Activated CD8-positive, alpha-beta memory T cell treated with anti-CD3 and anti-CD28 coated beads, Interleukin-2, amount 50 U/mL, for 48 hours (primary cell): Measurements from ENCODE around the gene IL12RB1.

Experiments used
- DNase-seq: peaks from one replicate; pipeline ENCODE4 v3.0.0-alpha.2; 2020

The IL12RB1 gene

DNA sequence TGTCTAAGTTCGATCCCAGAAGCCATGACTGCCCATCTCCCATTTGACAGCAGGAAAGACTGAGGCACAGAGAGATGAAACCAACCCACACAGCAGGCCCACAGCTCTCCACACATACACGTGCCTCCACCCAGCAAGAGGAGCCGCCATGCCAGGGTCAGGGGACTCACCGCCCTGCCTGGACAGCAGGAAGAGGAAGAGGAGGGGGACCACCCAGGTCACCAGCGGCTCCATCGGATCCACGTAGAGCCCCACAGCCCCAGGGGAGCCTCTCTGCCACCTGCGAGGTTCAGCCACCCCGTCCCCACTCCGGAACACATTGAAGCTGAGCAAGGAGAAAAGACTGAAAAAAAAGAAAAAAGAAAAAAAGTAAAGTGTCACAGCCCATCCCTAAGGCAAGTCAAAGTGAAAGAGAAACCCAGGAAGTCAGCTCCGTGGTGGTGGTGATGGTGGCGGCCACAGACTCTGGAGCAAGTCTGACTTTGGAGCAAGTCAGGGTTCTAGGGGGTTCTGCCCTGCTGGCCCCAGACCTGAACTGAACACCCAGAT, at the start of gene IL12RB1:
Gene IL12RB1, minus strand, starts transcription at position 345 of the 549 bp plus-strand sequence. Its CDS starts 111 bp downstream, at position 234.
- DNase-seq: peak; percentile 75

DNA sequence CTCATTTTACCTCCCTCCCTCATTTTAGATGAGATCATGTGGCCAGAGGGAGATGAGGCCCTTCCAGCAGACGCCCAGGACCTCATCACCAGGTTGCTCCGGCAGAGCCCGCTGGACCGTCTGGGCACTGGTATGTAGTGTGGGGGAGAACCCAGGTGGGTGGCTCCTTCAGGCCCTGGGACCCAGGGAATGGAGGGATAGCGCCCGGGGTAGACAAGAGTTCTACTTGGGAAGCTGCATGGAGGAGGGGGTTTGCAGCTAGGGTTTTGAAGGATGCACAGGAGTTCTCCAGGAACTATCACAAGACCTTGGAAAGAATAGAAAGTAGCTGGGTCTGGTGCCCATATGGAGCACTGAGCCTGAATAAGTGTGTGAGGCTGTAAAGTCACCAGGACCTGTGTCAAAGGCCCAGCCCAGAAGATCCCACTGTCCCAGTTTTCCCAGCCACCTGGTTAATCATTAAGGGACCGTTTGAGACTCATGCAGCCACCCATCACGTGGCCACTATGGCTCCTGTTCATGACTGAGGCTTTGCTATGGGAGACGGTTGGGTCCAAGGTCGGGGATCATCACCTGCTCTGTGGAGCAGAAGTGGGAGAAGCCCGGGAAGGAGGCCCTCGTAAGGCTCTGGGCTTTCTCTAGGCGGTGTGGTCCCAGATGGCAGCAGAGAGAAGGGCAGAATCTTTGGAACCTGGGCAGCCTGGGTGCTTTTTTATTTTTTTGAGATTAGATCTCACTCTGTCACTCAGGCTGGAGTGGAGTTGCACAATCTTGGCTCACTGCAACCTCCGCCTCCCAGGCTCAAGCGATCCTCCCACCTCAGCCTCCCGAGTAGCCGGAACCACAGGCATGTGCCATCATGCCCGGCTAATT, 49.2 kb upstream of the IL12RB1 start:
- DNase-seq: no peak

DNA sequence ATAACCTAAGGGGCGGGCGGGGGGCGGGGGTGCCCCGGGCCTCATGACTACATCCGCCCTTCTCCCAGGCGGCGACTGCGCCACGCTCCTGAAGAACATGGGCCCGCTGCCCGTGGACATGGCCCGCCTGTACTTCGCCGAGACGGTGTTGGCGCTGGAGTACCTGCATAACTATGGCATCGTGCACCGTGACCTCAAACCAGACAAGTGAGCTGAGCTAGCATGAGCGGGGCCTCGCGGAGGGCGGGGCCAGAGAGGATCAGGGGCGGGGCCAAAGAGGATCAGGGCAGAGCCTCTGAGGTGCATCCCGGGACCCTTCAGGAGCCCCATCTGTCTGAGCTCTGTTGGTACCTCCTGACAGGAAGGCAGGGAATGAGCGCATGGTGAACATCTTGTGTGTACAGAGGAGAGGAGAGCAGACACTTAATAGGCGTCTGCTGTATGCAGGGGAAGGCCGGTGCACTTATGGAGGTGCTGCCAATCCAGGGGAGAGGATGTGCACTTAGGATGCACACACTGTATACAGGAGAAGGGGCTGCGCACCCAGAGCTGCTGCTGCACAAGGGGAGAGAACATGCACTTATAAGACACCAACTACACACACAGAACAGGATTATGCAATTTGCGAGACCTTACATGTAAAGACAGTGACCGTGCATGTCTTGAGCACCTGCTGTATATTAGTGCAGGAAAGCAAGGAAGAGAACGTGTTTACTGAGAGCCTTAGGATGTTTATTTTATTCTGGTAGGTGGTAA, 45.3 kb upstream of the IL12RB1 start:
- DNase-seq: no peak

DNA sequence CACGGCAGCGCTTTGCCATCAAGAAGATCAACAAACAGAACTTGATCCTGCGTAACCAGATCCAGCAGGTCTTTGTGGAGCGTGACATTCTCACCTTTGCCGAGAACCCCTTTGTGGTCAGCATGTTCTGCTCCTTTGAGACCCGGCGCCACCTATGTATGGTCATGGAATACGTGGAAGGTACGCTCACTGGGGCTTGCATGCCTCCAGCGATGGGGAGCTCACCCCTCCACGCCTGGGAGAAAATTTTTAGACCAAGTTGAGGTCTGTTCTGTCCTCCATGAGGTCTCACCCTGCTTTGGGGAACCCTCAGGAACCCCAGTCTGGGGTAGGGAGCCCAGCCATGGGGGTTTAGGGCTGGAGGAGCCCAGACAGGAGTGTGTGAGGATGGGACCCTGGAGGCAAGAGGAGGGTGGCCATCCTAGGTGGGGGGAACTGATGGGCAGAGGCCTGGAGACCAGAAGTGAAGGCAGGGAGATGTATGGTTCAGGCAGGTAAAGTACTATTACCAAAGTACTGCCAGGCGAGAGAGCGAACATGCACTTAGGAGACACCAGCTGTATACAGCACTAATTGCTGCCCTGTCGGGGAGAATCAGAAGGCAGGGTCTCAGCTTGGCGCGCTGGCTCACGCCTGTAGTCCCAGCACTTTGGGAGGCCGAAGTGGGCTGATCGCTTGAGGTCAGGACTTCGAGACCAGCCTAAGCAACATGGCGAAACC, 43.9 kb upstream of the IL12RB1 start:
- no peak for DNase-seq

DNA sequence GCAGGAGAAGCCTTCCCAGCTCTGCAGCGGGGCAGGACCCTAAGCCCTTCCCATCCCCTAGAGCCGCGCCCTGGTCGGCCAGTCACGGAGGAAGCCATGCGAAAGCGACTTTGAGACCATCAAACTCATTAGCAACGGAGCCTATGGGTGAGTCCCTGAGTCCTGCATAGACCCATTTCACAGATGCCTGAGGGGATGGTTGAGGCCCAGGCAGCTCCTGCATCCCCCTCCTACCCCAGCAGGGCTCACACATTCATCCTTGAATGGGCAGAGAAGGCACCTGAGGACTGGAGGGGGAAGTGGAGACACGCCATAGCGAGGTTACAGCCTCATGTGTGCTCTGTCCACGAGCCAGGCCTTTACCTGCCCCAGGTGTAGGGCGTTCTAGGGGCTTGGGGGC, 42.1 kb upstream of the IL12RB1 start:
- no peak for DNase-seq

DNA sequence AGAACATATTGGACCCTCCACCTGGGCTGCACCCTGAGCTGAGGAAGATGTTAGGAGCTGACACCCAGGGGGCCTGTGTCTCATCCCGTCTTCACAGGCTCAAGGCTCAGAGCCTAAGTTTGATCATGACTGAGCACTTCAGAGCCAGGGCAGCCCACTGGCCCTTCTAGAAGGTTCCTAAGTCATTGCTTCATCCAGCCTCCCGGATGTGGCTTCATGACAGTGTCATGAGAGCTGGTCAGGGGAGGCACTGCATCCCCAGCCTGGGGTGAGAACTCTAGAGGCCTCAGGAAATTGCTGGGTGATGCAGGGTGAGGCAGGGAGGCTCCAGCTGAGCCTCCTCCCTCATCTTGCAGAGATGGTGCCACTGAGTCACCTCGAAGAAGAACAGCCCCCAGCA, 41.3 kb upstream of the IL12RB1 start:
- no peak for DNase-seq

DNA sequence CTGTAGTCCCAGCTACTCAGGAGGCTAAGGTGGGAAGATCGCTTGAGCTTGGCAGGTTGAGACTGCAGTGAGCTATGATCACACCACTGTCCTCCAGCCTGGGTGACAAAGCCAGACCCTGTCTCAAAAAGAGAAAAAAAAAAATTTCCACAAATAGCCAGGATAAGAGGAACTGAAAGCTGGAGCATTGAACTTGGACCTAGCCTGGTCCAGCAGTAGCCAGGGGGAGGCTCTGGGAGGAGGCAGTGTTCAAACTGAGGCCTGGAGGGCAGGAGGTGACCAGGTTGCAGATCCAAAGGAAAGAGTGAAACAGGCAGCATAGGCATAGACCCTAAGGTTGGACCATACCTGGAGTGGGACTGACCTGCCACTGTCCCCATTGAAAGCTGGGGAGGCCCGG, 39.4 kb upstream of the IL12RB1 start:
- no peak for DNase-seq

DNA sequence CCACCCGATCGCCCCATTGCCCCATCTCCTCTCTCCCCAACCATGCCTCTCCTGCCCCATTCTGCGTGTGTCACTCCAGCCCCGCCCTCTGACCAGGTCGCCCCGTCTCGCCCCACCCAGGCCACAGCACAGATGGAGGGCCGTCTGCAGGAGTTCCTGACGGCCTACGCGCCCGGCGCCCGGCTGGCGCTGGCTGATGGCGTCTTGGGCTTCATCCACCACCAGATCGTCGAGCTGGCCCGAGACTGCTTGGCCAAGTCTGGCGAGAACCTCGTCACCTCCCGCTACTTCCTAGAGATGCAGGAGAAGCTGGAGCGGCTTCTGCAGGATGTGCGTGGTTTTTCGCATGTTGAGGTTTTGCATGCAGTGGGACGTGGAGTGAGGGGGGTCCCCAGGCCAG, 37.1 kb upstream of the IL12RB1 start:
- no peak for DNase-seq

DNA sequence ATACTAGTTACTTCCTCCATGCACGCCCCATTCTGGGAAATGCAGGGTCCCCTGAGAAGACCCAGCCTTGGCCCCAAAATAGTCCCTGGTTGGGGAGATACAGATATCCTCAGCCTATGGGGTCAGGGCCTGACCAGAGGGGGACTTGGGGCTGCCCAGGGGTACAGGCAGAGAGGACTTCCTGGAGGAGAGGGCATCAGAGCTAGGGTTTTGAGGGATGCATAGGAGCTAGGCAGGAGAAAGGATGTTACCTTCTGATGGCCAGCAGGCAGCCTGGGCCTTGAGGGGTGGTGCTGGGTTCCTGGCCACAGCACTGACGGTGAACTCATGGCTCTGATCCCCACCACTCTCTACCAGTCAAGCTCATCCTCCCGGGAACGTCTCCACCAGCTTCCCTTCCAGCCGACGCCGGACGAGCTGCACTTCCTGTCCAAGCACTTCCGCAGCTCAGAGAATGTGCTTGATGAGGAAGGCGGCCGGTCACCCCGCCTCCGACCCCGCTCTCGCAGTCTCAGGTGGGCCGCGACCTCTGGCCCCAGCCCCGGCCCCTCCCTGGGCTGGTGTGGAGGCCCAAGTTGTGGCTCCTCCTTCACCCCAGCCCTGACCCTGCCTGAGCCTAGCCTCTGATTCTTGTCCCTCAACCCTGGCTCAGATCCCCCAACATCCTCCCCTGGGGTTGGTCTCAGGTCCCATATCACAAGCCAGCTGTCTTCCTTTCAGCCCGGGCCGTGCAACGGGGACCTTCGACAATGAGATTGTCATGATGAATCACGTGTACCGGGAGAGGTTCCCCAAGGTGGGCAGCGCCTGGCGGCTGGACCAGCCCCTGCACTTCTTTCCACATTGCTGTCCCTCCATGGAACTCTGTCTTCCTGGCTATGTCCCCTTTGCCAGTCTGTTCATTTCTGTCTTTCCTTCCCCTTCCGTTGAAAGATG, 36.4 kb upstream of the IL12RB1 start:
- DNase-seq: no peak

DNA sequence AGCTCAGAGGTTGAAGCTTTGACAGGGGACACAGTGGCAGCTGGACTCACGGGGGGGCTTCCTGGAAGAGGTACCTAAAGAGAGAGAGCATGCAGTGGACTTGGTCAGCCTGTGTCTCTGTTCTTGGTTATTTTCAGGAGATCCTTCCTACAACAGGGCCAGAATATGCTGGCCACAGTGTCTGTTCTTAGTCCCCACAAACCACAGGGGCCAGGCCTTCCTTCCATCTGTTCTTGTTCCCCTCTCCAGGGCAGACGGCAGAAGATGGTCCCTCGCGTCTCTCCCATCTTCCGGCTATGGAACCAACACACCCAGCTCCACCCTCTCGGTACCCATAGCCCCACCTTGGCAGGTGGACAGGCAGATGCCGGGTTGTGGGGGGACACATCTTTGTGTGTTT, 35.7 kb upstream of the IL12RB1 start:
- no peak for DNase-seq

DNA sequence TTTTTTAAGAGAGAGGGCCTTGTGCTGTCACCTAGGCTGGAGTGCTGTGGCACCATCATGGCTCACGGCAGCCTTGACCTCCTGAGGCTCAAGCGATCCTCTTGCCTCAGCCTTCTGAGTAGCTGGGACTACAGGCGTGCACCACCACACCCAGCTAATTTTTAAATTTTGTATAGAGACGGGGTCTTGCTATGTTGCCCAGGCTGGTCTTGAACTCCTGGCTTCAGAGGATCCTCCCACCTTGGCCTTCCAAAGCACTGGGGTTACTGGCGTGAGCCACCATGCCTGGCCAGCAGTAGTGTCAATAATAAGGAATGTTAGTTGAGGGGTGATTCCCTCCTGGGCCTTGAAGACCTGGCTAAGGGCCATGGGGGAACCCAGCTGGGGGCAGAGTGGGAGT, 34.4 kb upstream of the IL12RB1 start:
- DNase-seq: no peak

DNA sequence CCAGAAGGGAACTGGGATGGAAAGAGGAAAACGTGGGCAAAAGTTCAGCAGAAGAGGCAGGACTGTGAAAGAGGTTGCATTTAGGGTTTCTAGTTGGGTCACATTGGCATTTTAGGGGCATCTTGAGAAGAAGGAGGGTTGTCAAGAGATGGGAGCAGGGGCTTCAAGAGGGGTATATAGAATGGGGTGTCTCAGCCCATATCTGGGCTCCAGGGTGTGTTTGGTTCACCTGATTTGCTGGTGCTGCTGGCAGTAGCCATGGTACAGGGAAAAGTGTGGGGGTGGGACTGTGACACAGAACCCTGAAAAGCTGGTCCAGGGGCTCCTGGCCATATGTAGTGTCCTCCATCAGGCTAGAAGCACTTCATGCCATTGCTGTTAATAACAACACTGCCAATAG, 33.4 kb upstream of the IL12RB1 start:
- DNase-seq: no peak

DNA sequence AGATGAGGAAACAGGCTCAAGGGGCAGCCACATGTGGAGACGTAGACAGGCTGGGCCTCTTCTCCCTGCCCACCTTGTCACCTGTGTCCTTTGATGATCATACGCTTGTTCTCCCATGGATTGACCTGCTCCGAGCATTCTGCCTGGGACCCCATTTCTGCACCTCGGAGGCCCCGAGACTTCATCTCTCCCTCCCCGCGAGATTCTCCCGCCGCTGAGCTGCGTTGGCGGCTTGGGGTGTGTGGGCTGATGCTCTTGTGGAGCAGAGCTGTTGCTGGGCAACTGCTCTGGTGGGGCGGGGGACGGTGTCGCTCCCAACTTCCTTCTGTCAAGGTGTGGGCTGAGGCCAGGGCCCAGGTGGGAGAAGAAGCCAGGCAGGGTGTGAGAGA, 33.0 kb upstream of the IL12RB1 start:
- DNase-seq: peak; percentile 77

DNA sequence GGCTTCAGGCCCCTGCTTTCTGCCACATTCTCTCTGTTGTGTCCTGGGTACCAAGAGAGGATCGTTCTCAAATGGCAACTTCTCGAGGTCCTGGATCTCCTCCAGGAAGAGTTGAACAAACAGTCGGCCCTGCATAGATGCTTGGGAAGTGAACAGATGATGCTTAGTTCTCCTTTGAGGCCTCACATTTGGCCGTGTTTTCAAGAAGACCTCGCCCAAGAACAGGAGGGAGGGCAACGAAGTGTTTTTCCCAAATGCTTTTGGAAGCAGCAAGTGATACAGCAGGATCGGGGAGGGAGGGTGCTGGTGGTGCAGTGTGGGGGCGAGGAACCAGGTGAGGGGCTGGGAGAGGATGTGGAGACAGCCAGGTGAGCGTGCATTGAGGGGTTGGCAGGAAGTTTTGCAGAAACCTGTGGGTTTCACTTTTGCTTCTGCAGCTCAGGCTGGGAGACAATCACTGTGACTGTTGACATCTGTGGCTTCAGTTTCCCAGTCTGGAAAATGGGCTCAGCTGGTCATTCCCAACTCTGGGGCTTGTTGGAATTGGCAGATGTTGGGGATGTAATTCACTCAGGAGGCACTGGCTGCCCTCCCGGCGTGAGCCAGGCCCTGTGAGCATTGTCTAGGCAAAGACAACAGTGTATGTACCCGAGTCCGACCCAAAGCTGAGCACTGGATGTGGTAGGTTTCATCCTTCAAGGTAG, 32.4 kb upstream of the IL12RB1 start:
- DNase-seq: peak; percentile 62

DNA sequence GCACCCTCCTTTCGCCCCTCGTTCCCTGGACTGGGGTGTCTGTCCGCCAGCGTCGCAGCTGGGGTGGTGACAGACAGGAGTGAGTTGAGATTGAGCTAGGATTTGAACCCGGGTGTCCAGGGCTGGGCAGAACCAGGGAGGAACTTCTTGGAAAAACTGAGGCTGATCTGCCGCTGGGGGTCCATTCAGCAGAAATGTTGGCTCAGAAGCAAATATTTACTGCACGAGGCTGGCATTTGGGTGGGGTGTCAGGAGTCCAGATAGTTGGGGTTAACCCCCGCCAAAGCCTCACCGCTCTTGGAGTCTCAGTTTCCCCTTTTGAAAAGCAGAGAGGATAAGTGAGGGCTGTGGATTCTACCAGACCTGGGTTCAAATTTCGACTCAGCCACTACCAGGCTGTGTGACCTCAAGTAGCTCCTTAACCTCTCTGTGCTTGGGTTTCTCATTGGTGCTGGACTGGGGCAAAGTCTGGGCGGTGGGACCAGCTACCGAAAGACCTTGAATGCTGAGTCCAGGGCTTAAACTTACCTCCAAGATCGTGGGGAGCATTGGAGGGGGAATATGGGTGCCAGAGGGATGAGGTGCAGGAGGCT, 31.8 kb upstream of the IL12RB1 start:
- no peak for DNase-seq

DNA sequence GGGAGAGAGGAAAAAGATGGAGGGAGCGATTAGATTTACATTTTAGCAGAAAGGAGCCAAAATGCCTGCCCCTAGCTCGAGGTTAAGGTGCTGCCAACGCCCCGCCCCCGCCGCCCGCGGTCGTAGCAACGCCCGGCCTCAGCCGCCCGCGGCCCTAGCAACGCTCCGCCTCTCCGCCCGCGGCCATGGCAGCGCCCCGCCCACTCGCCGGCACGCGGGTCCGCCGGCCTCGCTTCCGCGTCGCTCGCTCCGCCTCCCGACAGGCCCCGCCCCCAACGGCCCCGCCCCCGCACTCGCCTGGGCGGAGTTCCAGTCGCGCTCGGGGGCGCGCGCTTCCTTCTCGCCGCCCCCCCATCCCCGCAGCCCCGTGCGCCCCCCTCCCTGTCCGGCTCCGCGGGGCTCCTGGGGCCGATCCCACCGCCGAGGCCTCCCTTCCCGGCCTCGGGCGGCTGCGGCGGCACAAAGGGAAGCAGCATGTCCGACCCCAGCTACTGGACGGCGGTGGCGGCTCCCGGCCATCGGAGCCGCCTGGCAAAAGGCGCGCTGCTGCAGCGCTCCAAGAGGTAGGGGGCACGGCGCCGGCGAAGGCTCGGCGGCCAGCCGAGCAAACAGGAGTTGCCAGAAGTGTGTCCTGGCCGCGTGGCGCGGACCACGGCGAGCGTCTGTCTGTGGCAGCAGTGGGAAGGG, 31.1 kb upstream of the IL12RB1 start:
- peak; percentile 99 for DNase-seq

DNA sequence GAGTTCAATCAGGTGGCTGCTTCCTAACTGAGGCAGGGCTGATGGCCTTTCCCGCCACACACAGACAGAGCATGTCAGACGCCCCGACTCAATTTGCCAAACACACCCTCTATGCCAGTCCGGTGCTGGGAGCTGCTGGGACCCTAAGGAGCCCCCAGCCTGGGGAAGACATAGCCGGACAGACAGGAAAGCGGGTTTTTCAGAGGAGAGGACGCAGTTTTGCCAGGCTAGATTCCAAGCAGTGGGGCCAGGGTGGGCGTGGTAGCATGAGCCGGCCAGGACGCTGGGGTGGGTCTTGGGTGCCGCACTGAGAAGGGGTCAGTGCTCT, 30.6 kb upstream of the IL12RB1 start:
- no peak for DNase-seq

DNA sequence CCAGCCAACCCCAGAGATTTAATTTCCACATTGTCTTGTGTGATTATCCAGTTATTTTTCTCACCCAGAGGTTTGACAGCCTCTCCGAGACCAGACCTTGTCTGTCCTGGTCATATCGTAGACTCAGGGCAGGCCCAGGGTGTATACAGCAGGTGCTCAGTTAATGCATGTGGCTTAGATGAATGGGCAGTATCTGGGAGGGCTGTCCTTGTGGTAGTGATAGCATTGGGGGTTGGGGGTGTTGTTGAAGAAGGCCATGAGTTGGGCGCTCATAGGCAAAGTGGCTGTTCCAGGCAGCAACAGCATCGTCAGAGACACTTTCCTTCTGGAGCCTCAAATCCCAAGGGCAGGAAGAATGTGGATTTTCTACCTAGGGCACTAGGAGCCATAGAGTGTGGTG, 27.7 kb upstream of the IL12RB1 start:
- no peak for DNase-seq

DNA sequence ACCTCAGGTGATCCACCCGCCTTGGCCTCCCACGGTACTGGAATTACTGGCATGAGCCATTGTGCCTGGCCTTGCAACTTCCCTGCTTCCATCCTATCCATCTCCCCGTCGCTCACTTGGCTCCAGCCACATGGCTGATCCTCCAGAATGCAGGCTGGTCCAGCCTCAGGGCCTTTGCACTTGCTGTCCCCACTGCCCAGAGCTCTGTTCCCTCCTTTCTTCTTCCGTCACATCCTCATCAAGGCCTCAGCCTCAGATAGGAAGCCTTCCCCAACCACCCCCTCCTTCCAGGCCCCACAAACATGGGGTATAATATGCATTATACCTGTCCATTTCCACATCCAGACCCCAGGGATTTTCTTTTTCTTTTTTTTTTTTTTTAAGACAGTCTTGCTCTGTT, 27.1 kb upstream of the IL12RB1 start:
- no peak for DNase-seq

DNA sequence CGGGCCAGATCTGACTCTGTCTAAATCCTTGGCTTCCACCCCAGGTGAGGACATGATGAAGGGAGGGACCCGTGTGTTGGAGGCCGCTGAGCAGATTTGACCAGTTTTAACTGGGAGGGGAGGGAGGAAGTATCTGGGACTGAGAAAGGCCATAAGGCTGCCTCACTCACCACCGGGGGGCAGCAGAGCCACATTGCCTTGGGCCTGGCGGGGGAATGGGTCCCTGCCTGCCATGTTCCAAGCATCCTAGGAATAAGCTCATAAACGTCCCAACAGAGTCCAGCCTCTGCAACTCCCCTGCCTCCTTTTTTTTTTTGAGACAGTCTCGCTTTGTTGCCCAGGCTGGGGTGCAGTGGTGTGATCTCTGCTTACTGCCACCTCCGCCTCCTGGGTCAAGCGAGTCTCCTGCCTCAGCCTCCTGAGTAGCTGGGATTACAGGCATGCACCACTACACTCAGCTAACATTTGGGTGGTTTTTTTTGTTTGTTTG, 26.3 kb upstream of the IL12RB1 start:
- DNase-seq: peak; percentile 88
